Natural killer cell (primary cell): ENCODE results near the gene GALNT1. TPM values are rescaled to one million over a fixed set of nuclear protein-coding genes. Genes with fewer than 3 reads are reported as not detected.

ENCODE experiments used
- ATAC-seq, 3 donors: fragments of 150-1000 bp in 2 of 3; fragments of 200-7000 bp in 1 of 3; cut with Tn5 transposase; 1 replicate in 1 of 3; 2 replicates in 2 of 3; pipeline ENCODE4 v1.10.0; 2021; ENCODE audit warnings: mild to moderate bottlenecking in 2 of 3, moderate library complexity in 2 of 3
- DNase-seq, 2 donors: peaks; one replicate each; pipeline versions ENCODE4 v3.0.0 to v3.0.0-alpha.2; 2013 to 2021; ENCODE audit warnings: mixed read lengths in 1 of 2
- H3K27ac ChIP-seq: one replicate; pipeline ENCODE4 v1.5.1; 2013; ENCODE audit warnings: mild to moderate bottlenecking, low read length
- H3K27me3 ChIP-seq: one replicate; pipeline ENCODE4 v1.6.1; 2013; ENCODE audit warnings: low read length; ENCODE audit not compliant: control insufficient read depth, insufficient read depth
- H3K36me3 ChIP-seq: one replicate; pipeline ENCODE4 v1.6.1; 2013; ENCODE audit warnings: low read length; ENCODE audit not compliant: control insufficient read depth, insufficient read depth
- H3K4me1 ChIP-seq: one replicate; pipeline ENCODE4 v1.6.1; 2013; ENCODE audit warnings: low read length; ENCODE audit not compliant: control insufficient read depth, insufficient read depth
- H3K4me3 ChIP-seq: one replicate; pipeline ENCODE4 v1.5.1; 2013; ENCODE audit warnings: low read length
- H3K9me3 ChIP-seq: one replicate; pipeline ENCODE4 v1.6.1; 2013; ENCODE audit warnings: low read length; ENCODE audit not compliant: control insufficient read depth, insufficient read depth
- H3K27ac Mint-ChIP-seq, 2 donors: one replicate each; pipeline ENCODE4 v1.8.0; 2022; ENCODE audit warnings: mild to moderate bottlenecking in 2 of 2, mixed read lengths in 2 of 2, moderate library complexity in 1 of 2
- H3K27me3 Mint-ChIP-seq, 2 donors: one replicate each; pipeline ENCODE4 v1.8.0; 2022; ENCODE audit warnings: low read depth in 2 of 2, mixed read lengths in 2 of 2
- H3K36me3 Mint-ChIP-seq: one replicate; pipeline ENCODE4 v1.8.0; 2022; ENCODE audit warnings: mixed read lengths
- H3K4me1 Mint-ChIP-seq, 2 donors: one replicate each; pipeline ENCODE4 v1.8.0; 2022; ENCODE audit warnings: mixed read lengths in 2 of 2
- H3K4me3 Mint-ChIP-seq: one replicate; pipeline ENCODE4 v1.8.0; 2022; ENCODE audit warnings: mild to moderate bottlenecking, moderate library complexity, mixed read lengths
- H3K9me3 Mint-ChIP-seq, 2 donors: one replicate each; pipeline ENCODE4 v1.8.0; 2022; ENCODE audit warnings: mixed read lengths in 2 of 2
- WGBS: methylation state at CpG from one replicate; pipeline ENCODE4 v1.1.7; 2013; ENCODE audit warnings: missing lambda C conversion rate; ENCODE audit not compliant: insufficient coverage; 5-methylcytosine and 5-hydroxymethylcytosine counted together
- intact Hi-C: fragments of 100-400 bp; cut with micrococcal nuclease; formaldehyde crosslinking; loops from one replicate; pipeline ENCODE4 v1.14.2; 2022
- total RNA-seq, 4 donors: library from RNA; stranded (reverse); fragments of 120-200 nt in 1 of 4; gene quantifications; one replicate each; pipeline versions ENCODE4 v1.2.3 to v1.2.4, GENCODE V29; 2013 to 2022
- TF ChIP-seq, protein P1 (sequence below): fragments of 200-600 bp; IDR thresholded peaks from one replicate; pipeline ENCODE4 v1.8.0; 2022; ENCODE audit warnings: antibody characterized with exemption

The GALNT1 gene
- total RNA-seq, 3 donors from 2014 or later (not counting 1 experiment from before 2014, with no cell fraction given), result 49.2 to 57.1 (median 50.0) TPM

DNA sequence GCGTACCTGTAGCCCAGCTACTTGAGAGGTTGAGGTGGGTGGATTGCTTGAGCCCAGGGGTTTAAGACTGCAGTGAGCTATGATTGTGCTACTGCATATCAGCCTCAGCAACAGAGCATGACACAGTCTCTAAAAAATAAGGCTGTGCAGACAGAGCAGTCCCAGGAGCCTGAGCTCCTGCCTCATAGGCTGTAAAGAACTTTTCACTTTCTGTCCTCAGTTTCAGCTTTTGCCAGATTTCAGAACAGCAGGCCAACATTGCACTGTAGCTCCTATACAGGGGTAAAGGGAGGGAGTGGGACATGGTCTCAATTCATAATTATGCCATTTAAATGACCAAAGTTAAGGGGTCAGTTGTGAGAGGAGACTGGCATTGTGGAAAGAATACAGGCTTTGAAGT is 150.6 kb downstream of the GALNT1 start:
- Histone ChIP-seq H3K4me3 (no peak overlapping the region), H3K9me3 (no peaks in the 10 kb centered on the region), H3K27me3 (no peaks in the 10 kb centered on the region), H3K36me3 (no peaks in the 10 kb centered on the region), H3K4me1 (no peaks in the 10 kb centered on the region), H3K27ac (no peak overlapping the region)
- Mint-ChIP-seq H3K9me3 (peaks cover 2 to 5% of the 10 kb centered on the region in 2 donors), H3K4me3 (no peak overlapping the region), H3K4me1 (peaks cover 0 to 5% of the 10 kb centered on the region in 2 donors), H3K36me3 (peaks cover 9% of the 10 kb centered on the region), H3K27ac (no peak overlapping the region), H3K27me3 (peaks cover 12 to 31% of the 10 kb centered on the region in 2 donors)
- ATAC-seq (no peak), DNase-seq (no peak)
- intact Hi-C loops, result no loop called here
- TF ChIP-seq, protein P1, sequence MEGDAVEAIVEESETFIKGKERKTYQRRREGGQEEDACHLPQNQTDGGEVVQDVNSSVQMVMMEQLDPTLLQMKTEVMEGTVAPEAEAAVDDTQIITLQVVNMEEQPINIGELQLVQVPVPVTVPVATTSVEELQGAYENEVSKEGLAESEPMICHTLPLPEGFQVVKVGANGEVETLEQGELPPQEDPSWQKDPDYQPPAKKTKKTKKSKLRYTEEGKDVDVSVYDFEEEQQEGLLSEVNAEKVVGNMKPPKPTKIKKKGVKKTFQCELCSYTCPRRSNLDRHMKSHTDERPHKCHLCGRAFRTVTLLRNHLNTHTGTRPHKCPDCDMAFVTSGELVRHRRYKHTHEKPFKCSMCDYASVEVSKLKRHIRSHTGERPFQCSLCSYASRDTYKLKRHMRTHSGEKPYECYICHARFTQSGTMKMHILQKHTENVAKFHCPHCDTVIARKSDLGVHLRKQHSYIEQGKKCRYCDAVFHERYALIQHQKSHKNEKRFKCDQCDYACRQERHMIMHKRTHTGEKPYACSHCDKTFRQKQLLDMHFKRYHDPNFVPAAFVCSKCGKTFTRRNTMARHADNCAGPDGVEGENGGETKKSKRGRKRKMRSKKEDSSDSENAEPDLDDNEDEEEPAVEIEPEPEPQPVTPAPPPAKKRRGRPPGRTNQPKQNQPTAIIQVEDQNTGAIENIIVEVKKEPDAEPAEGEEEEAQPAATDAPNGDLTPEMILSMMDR, result no peak
- WGBS, result 90% methylated on average over 1 of the region's 1 CpG

DNA sequence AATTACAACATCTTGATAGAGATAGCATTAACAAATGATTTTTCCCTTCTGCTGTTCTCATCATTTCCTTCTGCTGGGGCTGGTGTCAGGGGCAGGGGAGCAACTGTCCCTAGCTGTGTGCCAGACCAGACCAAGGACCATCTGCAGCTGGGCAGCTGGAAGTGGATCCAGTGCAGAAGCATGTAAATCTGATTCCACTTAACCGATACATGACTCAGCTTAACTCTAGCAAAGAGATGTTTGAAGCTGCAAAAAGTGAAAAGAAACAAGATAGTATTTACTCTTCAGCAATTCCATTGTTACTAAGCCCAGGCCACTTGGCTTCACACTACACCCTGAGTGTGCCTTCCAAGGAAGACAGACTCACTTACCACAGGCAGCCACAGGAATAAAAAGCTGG is 151.1 kb downstream of the GALNT1 start:
- DNase-seq (no peak), ATAC-seq (no peak)
- Histone ChIP-seq H3K36me3 (no peaks in the 10 kb centered on the region), H3K27me3 (no peaks in the 10 kb centered on the region), H3K27ac (no peak overlapping the region), H3K4me1 (no peaks in the 10 kb centered on the region), H3K9me3 (no peaks in the 10 kb centered on the region), H3K4me3 (no peak overlapping the region)
- Mint-ChIP-seq H3K27ac (no peak overlapping the region), H3K27me3 (peaks cover 12 to 29% of the 10 kb centered on the region in 2 donors), H3K4me3 (no peak overlapping the region), H3K9me3 (peaks cover 2 to 5% of the 10 kb centered on the region in 2 donors), H3K4me1 (peaks cover 0 to 5% of the 10 kb centered on the region in 2 donors), H3K36me3 (peaks cover 9% of the 10 kb centered on the region)
- intact Hi-C loops, result no loop called here
- TF ChIP-seq, protein P1, result no peak
- 82% methylated on average over 1 of the region's 1 CpG for WGBS

DNA sequence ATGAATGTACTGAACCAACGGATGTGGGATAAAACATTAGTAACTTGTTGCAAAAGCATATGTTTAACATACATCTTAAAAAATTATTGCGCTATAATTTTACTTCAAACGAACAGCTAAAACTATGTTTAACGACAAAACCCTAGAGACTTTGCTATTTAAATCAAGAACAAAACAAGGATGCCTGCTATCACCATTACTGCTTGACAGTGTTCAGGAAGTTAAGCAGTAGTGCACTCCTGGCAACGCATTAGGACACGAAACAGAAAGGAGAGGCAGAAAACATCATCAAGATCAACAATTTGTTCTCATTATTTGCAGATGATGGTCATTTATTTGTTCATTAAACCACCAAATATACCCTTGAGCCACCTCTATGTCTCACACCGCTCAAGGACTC is 151.9 kb downstream of the GALNT1 start:
- H3K9me3 ChIP-seq, result no peaks in the 10 kb centered on the region
- 93% methylated on average over 6 of the region's 7 CpGs for WGBS

More for the DNA sequence above, 151.9 kb downstream of the GALNT1 start:
- Histone ChIP-seq H3K27me3 (no peaks in the 10 kb centered on the region), H3K36me3 (no peaks in the 10 kb centered on the region), H3K4me1 (no peaks in the 10 kb centered on the region), H3K27ac (no peak overlapping the region), H3K4me3 (no peak overlapping the region)
- no peak overlapping the region for H3K27ac Mint-ChIP-seq
- ATAC-seq (no peak), DNase-seq (no peak)
- intact Hi-C loops, result no loop called here
- H3K27me3 Mint-ChIP-seq, result peaks cover 12 to 28% of the 10 kb centered on the region in 2 donors
- H3K9me3 Mint-ChIP-seq, result peaks cover 2 to 5% of the 10 kb centered on the region in 2 donors
- peaks cover 2% of the 10 kb centered on the region for H3K36me3 Mint-ChIP-seq
- TF ChIP-seq, protein P1, result no peak
- peaks cover 0 to 5% of the 10 kb centered on the region in 2 donors for H3K4me1 Mint-ChIP-seq
- H3K4me3 Mint-ChIP-seq, result no peak overlapping the region
